NCI-H1417 (cell line): ENCODE measurements around the gene TBC1D19.
A peak's percentile ranks its signal among the peaks of the same experiment; 100 is the strongest.
"Not testable (repeated sequence)": the region's sequence is repeated elsewhere in the genome, so short reads cannot be mapped to it uniquely, and the experiment has no call there.

ENCODE experiments used
- DNase-seq, 3 experiments: peaks; one replicate each; lab custom pipeline; 2025; lab: John Stamatoyannopoulos, UW

The TBC1D19 gene, protein sequence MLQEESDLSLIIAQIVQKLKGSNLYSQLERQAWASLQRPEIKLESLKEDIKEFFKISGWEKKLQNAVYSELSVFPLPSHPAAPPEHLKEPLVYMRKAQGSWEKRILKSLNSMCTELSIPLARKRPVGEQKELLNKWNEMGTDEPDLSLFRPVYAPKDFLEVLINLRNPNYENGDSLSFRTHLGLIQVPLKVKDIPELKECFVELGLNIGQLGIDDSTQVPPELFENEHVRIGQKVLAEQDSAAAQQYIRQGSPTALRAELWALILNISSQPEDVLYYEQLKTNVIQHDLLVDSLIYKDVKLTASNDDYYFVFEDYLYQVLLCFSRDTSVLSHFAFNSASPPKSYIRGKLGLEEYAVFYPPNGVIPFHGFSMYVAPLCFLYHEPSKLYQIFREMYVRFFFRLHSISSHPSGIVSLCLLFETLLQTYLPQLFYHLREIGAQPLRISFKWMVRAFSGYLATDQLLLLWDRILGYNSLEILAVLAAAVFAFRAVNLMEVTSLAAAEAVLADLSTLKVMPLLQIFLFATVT

GRCh38 chr4:26583865-26584652, at the start of gene TBC1D19:
TSS of gene TBC1D19 (plus strand) at chr4:26584084. CDS start at chr4:26584194, 110 bp downstream.
- DNase-seq, result peak; percentile 92 to 97 (median 95)

DNA sequence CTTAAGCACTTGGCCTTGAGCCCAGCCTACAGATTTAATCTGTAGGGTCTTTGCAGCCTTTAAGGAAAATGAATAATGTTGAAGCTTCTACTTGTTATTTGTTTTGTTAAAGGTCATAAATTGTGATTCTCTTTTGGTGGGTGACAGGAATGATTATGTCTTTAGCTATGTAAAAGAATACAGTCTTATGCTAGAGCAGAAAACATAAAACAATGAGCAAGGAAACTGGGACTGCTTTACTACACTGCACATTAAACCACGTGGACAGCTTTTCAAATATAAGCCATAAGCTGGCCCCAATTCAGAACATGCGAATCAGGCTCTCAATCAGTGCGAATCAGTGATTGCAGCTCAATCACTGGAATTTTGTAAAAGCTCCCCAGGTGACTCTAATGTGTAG, 40.9 kb upstream of the TBC1D19 start:
- DNase-seq, result no peak

DNA sequence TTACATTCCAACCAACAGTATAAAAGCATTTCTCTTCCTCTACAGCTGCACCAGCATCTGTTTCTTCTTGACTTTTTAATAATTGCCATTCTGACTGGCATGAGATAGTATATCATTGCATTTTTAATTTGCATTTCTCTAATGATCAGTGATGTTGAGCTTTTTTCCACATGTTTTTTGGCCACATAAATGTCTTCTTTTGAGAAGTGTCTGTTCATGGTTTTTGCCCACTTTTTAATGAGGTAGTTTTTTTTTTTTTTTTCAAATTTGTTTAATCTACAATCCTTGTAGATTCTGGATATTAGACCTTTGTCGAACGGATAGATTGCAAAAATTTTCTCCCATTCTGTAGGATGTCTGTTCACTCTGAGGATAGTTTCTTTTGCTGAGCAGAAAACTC, 39.5 kb upstream of the TBC1D19 start:
- no peak for DNase-seq

GRCh38 chr4:26548379-26548778, 35.5 kb upstream of the TBC1D19 start:
- not testable (repeated sequence) for DNase-seq

- no peak for DNase-seq
Observed at GRCh38 chr4:26557164-26557563, 26.7 kb upstream of the TBC1D19 start.

DNA sequence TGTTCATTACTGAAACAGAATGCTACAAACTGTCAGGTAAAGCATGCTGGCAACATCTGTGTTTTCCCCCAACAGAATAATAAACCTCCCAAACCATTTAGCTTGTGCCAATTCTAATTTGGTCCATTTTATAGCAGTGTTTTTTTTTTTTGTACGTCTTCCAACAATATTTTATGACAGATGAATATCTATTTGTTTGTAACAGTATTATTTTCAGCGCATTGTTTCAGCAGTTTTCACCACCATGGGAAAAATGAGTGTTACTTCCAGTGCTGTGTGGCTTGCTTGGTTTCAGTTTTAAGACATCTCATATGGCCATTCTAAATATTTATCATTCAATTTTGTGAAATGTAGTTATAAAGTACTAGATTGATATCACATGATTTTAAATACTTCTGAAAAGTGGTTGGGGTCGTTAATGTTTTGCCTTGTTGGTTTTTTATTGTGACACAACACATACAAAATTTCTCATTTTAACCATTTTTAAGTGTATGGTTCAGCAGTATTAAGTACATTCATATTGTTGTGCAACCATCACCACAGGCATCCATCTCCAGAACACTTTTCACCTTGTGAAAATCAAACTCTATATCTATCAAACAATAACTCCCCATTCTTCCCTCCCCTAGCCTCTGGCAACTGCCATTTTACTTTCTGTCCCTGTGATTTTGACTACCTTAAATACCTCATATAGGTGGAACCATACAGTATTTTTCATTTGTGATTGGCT, 25.6 kb upstream of the TBC1D19 start:
- no peak for DNase-seq

- no peak for DNase-seq
Observed at GRCh38 chr4:26566133-26566532, 17.8 kb upstream of the TBC1D19 start.

DNA sequence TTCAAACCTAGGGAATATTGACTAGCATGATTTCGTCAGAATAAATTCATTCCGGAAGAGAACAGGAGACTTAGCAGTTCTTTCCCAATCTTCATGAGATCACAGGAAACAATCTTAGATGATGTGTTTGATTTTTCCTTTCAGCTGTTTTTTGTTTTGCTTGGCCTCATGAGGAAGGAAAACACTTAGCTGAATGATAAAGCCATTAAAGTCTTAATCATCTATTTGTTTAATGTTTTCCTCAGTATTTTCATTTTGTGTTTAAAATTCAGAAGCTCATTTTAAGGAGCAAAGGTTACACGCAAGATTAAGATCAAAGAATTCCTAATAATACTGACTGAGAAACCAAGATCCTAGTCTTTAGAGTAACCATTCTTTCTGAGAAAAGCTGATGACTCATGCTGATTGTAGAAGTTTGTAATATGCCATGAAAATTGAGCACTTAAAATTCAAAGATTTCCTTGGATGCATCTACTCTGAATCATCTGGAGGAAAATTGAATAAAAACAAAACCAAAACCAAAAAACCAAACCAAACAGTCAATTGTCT, 15.4 kb upstream of the TBC1D19 start:
- no peak for DNase-seq

- DNase-seq, result no peak
Observed at GRCh38 chr4:26570596-26570995, 13.3 kb upstream of the TBC1D19 start.

GRCh38 chr4:26573389-26573794, 10.5 kb upstream of the TBC1D19 start:
- DNase-seq, result no peak

GRCh38 chr4:26574563-26574962, 9.3 kb upstream of the TBC1D19 start:
- peak in 1 of 3 experiments; percentile 7 for DNase-seq

DNA sequence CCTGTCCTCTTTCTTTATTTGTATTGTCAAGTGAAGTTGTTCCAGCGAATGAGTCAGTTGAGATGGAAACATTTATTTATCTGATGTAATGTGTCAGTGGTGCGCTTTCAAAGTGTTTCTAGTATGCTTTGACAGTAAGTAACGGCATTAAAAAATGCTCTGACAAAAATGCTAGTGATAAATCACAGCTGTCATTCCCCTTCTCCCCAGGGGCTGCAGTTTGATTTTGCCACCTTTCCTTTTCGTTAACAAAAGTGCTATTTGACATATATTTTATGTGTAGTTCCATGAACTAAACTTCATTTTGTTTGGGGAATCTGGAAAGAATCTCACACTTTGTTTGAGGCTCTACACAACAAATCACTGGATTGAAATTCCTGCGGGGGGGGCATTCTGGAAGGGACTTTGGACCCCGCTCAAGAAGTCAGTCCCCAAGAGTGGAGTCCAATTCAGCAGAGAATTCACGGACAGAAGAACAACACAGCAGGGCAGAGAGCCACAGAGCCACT, 7.6 kb upstream of the TBC1D19 start:
- DNase-seq, result no peak

DNA sequence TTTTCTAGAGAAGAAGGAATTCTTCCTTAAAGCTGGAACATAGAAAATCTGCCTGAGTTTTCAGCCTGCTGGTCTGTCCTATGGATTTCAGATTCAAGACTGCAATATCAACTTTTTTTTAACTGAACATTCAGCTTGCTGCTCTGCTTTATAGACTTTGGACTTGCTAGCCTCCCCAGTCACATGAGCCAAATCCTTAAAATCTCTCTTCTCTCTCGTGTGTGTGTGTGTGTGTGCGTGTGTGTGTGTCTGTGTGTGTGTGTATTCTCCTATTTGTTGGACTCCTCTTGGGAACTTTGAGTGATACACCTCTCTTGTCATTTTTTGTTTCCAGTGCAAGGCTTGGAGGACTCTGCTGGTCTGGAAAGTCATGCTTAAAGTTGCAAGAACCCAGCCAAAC, 6.8 kb upstream of the TBC1D19 start:
- no peak for DNase-seq

DNA sequence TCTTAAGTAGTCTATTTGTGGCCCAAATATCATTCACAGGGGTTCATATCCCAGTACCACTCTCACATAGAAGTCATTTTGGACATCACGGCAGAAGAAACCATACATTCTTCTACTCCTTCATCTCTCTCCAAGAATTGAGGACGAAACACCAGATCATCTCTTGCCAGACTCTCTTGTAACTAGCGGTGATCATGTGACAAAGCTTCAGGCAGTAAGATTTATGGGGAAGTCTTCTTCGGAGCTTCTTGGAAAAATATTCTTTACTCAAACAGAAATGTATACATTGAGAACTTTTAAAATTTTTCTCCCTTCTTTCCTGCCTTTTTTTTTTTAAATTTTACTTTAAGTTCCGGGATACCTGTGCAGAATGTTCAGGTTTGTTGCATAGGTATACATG, 4.7 kb upstream of the TBC1D19 start:
- DNase-seq, result no peak

DNA sequence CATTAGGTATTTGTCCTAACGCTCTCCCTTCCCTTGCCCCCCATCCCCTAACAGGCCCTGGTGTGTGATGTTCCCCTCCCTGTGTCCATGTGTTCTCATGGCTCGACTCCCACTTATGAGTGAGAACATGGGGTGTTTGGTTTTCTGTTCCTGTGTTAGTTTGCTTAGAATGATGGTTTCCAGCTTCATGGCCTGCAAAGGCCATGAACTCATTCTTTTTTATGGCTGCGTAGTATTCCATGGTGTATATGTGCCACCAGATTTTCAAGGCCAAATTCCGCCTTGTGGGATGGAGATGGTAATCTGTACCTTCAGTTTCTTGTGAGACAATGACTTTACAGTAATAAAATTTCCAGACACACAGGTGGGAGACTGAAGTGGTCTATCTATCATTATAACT, 2.5 kb upstream of the TBC1D19 start:
- DNase-seq, result not testable (repeated sequence)

DNA sequence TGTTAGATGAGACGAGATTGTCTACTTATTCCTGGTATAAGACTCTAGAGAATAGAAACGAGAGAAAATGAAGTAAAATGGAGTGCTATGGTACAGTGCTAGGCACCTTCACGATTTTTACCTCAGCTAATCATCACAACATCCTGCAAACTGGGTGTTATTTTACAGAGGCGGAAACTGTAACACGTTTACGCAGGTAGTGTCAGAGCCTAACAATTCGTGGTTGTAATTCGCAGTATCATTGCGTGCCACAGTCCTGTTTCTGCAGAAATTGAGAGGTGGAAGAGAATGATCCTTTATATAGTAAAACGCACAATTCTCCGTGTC, 383 bp upstream of the TBC1D19 start:
- DNase-seq, result peak in 1 of 3 experiments; percentile 85

GRCh38 chr4:26584725-26585124, 841 bp downstream of the TBC1D19 start:
- DNase-seq, result no peak

DNA sequence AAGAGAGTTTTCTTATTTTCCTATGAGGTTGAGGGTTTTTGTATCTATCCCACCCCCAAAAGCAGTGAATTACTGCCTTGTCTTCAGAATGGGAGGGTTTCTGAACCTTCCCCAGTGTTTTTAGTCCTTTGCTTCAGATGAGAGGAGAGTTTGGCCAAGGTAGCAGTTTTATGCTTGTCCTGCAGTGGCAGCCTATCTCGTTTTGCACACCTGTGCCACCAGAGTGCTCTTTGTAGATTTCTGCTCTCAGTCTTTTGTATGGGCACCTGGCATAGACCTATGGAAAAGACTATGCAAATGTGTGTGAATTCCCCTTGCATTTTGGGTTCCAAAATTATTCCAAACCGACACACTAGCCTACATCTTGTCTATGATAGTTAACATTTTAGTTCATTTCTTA, 5.8 kb downstream of the TBC1D19 start:
- DNase-seq, result no peak

- DNase-seq, result no peak
Observed at GRCh38 chr4:26590639-26591038, 6.8 kb downstream of the TBC1D19 start.

GRCh38 chr4:26593557-26593956, 9.7 kb downstream of the TBC1D19 start:
- DNase-seq, result not testable (repeated sequence)

GRCh38 chr4:26594371-26594770, 10.5 kb downstream of the TBC1D19 start:
- DNase-seq, result no peak

- no peak for DNase-seq
Observed at GRCh38 chr4:26594778-26595177, 10.9 kb downstream of the TBC1D19 start.
